Heart right ventricle (tissue), 16 donors: Measurements from ENCODE around the gene ZNF254. TPM values are rescaled to one million over a fixed set of nuclear protein-coding genes. Genes with fewer than 3 reads are reported as not detected.
A peak's percentile ranks its signal among the peaks of the same experiment; 100 is the strongest.

Experiments
- ATAC-seq, 8 donors: fragments of 200-7000 bp; cut with Tn5 transposase; one replicate each; pipeline ENCODE4 v1.9.1; 2020; ENCODE audit warnings: mild to moderate bottlenecking in 8 of 8, moderate library complexity in 8 of 8, moderate number of reproducible peaks in 1 of 8
- DNase-seq, 2 donors: peaks; one replicate each; pipeline ENCODE4 v3.0.0-alpha.2; 2020
- H3K27ac ChIP-seq, 10 donors: fragments of 200-600 bp; sonication (generic) in 2 of 10; one replicate each; pipeline versions ENCODE4 v1.5.0 to v1.8.0; 2020 to 2022; ENCODE audit warnings: mild to moderate bottlenecking in 3 of 10
- H3K27me3 ChIP-seq, 7 donors: fragments of 200-600 bp; one replicate each; pipeline ENCODE4 v1.8.0; 2021 to 2022; ENCODE audit warnings: mild to moderate bottlenecking in 2 of 7
- H3K36me3 ChIP-seq, 9 donors: fragments of 200-600 bp; sonication (generic) in 1 of 9; one replicate each; pipeline versions ENCODE4 v1.5.0 to v1.8.0; 2020 to 2022; ENCODE audit warnings: mild to moderate bottlenecking in 2 of 9
- H3K4me1 ChIP-seq, 9 donors: fragments of 200-600 bp; sonication (generic) in 1 of 9; one replicate each; pipeline versions ENCODE4 v1.5.0 to v1.8.0; 2020 to 2022; ENCODE audit warnings: mild to moderate bottlenecking in 4 of 9
- H3K4me3 ChIP-seq, 10 donors: fragments of 200-600 bp; sonication (generic) in 2 of 10; one replicate each; pipeline versions ENCODE4 v1.5.0 to v1.8.0; 2020 to 2022; ENCODE audit warnings: mild to moderate bottlenecking in 7 of 10, moderate library complexity in 2 of 10
- H3K9me3 ChIP-seq, 11 donors: fragments of 200-600 bp in 10 of 11; sonication (generic) in 2 of 11; one replicate each; pipeline versions ENCODE4 v1.5.0 to v1.8.0; 2013 to 2022; ENCODE audit warnings: mild to moderate bottlenecking in 2 of 11, control low read depth in 1 of 11, moderate library complexity in 1 of 11
- WGBS, 2 donors: extraction: QIAGEN DNeasy Blood & Tissue Kit; methylation state at CpG; one replicate each; pipeline ENCODE4 v1.1.7; 2013; ENCODE audit warnings: inconsistent platforms in 1 of 2; 5-methylcytosine and 5-hydroxymethylcytosine counted together
- intact Hi-C, 10 donors: fragments of 100-400 bp; cut with DNase I; formaldehyde crosslinking; loops; one replicate each; pipeline versions ENCODE4 v1.11.1 to v1.14.2; 2022
- polyA plus RNA-seq, 2 donors: library from polyadenylated mRNA; stranded (reverse); fragments of 200-250 nt; gene quantifications; one replicate each; pipeline ENCODE4 v1.2.3, GENCODE V29; 2013
- total RNA-seq, 10 donors: library from RNA; stranded (reverse); fragmentation: NEBNext Ultra II Directional in 3 of 10; extraction: Animal tissue kit (Norgen Biotek cat#: 25700) in 3 of 10; gene quantifications; one replicate each; pipeline versions ENCODE4 v1.2.1 to v1.2.4, GENCODE V29; 2021 to 2023
- TF ChIP-seq, protein P1 (sequence below), 9 donors: fragments of 200-600 bp; sonication (generic) in 2 of 9; IDR thresholded peaks; one replicate each; pipeline versions ENCODE4 v1.5.0 to v1.8.0; 2021 to 2022; ENCODE audit warnings: antibody characterized with exemption in 9 of 9, mild to moderate bottlenecking in 5 of 9, moderate library complexity in 1 of 9
- donor health status: Arrhythmogenic right ventricular cardiomyopathy.
- donor health status: ischemic (EF 13 %, LVEDD 7.1; RV severe dilation, severe dysfunction).
- donor health status: healthy with polysubstance abuse.
- donor health status: DM: no; HTN: yes; CAD: no.
- donor health status: DM: no; HTN: no; CAD: no.
- donor health status: ischemic (EF 25% LVEDD 6.9; RV normal size, moderate dysfunction).
- donor health status: ischemic (EF 25% LVEDD 5.7; RV mildly dilated, moderate dysfunction).
- donor health status: healthy.
- donor health status: DM: yes; HTN: yes; CAD: no.
- donor health status: Ischemic cardiomyopathy.
- donor health status: ischemic (EF 35%, LVEDD 5.7; RV mildly dilated, moderate dysfunction).
- donor health status: nonischemic (EF 11% LVEDD 7.7; RV severe dilation, severe dysfunction).
- donor health status: DM: yes; HTN: yes; CAD: no.
- donor health status: PGD.
- donor health status: ischemic (EF 29% LVEDD 5.4; RV normal size, mild dysfunction).
- donor health status: nonischemic (EF 23%, LVEDD 6.1; RV moderate dilation, normal function).

ZNF254 gene
- total and polyA plus RNA-seq, 12 donors = 2.3 to 14.5 (median 11.4) TPM

DNA sequence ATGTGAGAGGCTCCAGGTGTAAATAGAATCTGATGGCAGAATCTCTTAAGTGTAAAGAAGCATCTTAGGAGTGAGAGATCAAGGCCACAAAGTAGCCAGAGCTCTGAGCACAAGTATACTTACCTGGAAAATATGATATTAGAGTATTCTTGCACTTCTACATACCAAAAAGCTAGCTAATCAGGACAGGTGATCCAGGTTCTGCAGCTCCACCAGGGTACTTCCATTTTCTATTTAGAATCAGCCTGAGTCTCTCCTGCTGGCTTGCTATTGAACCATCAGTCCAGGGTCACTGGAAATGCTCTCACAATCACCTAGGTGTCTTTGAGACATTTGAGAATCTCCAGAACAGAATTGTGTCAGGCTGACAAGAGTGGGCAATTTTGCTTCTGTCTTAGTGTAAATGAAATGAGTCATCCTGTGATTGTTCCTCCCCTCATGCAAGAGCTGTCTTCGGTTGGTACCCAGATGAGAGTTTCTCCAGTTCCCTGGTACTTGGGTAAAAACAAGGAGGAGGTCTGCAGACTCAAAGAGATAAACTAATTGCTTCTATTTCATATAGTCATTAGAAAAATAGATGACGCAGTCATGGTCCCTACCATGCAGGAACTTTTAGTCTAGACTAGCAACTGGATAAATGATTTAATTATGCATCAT lies 14.6 kb downstream of the ZNF254 start:
- WGBS, 2 donors = 69 to 76% methylated on average over 2 of the region's 2 CpGs
- Histone ChIP-seq H3K9me3 (peaks cover 0 to 4% (median 0%) of the 10 kb centered on the region in 11 donors), H3K4me3 (no peak overlapping the region), H3K27me3 (no peaks in the 10 kb centered on the region), H3K36me3 (peaks cover 0 to 49% (median 18%) of the 10 kb centered on the region in 9 donors), H3K27ac (no peak overlapping the region), H3K4me1 (peaks cover 0 to 42% (median 6%) of the 10 kb centered on the region in 9 donors)
- no peak for ATAC-seq
- TF ChIP-seq, protein P1, sequence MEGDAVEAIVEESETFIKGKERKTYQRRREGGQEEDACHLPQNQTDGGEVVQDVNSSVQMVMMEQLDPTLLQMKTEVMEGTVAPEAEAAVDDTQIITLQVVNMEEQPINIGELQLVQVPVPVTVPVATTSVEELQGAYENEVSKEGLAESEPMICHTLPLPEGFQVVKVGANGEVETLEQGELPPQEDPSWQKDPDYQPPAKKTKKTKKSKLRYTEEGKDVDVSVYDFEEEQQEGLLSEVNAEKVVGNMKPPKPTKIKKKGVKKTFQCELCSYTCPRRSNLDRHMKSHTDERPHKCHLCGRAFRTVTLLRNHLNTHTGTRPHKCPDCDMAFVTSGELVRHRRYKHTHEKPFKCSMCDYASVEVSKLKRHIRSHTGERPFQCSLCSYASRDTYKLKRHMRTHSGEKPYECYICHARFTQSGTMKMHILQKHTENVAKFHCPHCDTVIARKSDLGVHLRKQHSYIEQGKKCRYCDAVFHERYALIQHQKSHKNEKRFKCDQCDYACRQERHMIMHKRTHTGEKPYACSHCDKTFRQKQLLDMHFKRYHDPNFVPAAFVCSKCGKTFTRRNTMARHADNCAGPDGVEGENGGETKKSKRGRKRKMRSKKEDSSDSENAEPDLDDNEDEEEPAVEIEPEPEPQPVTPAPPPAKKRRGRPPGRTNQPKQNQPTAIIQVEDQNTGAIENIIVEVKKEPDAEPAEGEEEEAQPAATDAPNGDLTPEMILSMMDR (IDR thresholded peaks at IDR 0.05) = no peak
- intact Hi-C loops = no loop called here
- DNase-seq = no peak

DNA sequence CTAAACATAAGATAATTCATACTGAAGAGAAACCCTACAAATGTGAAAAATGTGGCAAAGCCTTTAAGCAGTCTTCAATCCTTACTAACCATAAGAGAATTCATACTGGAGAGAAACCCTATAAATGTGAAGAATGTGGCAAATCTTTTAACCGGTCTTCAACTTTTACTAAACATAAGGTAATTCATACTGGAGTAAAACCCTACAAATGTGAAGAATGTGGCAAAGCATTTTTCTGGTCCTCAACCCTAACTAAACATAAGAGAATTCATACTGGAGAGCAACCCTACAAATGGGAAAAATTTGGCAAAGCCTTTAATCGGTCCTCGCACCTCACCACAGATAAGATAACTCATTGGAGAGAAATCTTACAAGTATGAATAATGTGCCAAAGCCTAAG lies 40.6 kb downstream of the ZNF254 start:
- peaks cover 0 to 91% (median 40%) of the 10 kb centered on the region in 9 donors for H3K36me3 ChIP-seq
- ATAC-seq (no peak), DNase-seq (no peak)
- intact Hi-C loops = no loop called here
- no peak overlapping the region for H3K27ac ChIP-seq
- WGBS, 2 donors = 97 to 98% methylated on average over 3 of the region's 3 CpGs
- no peak overlapping the region for H3K4me3 ChIP-seq
- H3K9me3 ChIP-seq = peaks cover 5 to 100% (median 92%) of the 10 kb centered on the region in 11 donors
- no peaks in the 10 kb centered on the region for H3K27me3 ChIP-seq
- H3K4me1 ChIP-seq = no peaks in the 10 kb centered on the region
- TF ChIP-seq, protein P1 (IDR thresholded peaks at IDR 0.05) = no peak

DNA sequence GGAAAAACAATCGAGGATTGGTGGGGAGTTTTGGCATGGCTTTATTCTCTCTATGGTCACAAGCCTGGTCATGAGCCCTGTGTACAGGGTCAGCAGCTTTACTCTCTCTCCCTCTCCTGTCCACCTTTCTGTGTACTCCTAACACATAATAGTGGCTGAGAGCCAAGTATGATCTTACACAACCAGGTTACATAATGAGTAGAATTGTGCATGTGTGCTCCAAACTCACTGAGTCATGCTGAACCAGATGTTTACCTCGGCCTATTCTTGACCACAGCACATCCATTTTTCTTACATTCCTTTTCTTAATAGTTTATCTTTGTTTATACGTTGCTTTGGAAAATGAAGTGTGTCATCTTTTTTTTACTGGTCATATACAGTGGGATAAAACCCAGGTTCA lies 53.1 kb downstream of the ZNF254 start:
- H3K9me3 ChIP-seq = peaks cover 0 to 100% (median 40%) of the 10 kb centered on the region in 11 donors
- WGBS, 2 donors = 65 to 73% methylated on average over 3 of the region's 3 CpGs
- no peak overlapping the region for H3K4me3 ChIP-seq
- intact Hi-C loops = no loop called here
- H3K27ac ChIP-seq = peak overlapping the region in 2 of 10 donors; percentile 7 to 30
- H3K36me3 ChIP-seq = peaks cover 0 to 42% (median 12%) of the 10 kb centered on the region in 9 donors
- no peaks in the 10 kb centered on the region for H3K27me3 ChIP-seq
- DNase-seq (no peak), ATAC-seq (peak in 5 of 8 donors; percentile 61 to 71 (median 67))
- TF ChIP-seq, protein P1 (IDR thresholded peaks at IDR 0.05) = no peak
- H3K4me1 ChIP-seq = no peaks in the 10 kb centered on the region

DNA sequence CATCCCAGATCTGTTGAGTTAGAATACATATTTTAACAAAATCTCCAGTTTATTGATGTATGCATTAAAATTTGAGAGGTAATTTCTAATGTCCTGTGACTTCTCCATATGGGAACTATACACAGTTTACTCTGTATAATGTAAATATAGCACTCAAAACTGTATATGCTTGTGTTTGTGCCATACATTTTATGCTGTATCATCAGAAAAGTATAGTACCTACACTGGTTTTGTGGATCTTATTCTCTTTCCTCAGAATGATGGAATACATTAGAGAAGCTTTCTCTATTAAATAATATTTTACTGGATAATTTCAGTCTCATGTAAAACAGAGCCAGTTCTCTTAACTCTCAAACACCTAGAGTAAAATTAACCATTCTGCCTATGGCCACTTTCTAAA lies 53.6 kb downstream of the ZNF254 start:
- peaks cover 0 to 100% (median 40%) of the 10 kb centered on the region in 11 donors for H3K9me3 ChIP-seq
- no peak for DNase-seq
- intact Hi-C loops = no loop called here
- H3K4me1 ChIP-seq = no peaks in the 10 kb centered on the region
- no peak for ATAC-seq
- peak overlapping the region in 1 of 10 donors; percentile 30 for H3K27ac ChIP-seq
- H3K36me3 ChIP-seq = peaks cover 0 to 42% (median 16%) of the 10 kb centered on the region in 9 donors
- no peak overlapping the region for H3K4me3 ChIP-seq
- H3K27me3 ChIP-seq = no peaks in the 10 kb centered on the region
- TF ChIP-seq, protein P1 (IDR thresholded peaks at IDR 0.05) = no peak
